ENCODE results near the gene CD24.
A peak's percentile ranks its signal among the peaks of the same experiment; 100 is the strongest.
"Not testable (repeated sequence)": the region's sequence is repeated elsewhere in the genome, so short reads cannot be mapped to it uniquely, and the experiment has no call there.

CD24 gene, protein sequence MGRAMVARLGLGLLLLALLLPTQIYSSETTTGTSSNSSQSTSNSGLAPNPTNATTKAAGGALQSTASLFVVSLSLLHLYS

DNA sequence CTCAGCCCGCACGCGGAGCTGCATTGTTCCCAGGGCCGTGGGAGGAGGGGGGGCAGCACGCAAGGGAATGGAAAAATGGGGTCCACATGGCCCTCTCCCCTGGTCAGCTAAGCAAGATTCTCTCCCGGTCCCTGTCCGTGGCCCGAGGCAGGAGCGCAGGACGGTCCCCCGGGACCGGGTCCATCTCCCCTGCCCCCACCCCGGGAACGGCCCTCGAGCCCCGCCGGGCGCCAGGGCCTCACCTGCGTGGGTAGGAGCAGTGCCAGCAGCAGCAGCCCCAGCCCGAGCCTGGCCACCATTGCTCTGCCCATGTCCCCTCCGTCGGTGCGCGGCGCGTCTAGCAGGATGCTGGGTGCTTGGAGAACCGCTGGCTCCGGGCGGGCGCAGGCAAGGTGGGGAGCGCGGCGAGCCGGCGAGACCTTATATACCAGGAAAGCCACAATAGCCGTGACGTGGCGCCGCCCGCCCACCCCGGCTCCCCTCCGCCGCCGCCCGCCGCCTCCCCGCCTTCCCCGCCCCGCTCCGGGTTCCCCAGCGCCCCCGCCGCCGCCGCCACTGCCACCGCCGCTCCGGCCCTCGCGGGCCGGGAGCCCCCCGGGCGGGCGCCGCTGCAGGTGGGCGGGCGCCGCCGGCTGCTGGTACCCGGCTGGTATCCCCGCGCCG is at the start of gene CD24:
Gene CD24 (minus strand): TSS at position 394 of the 663 bp plus-strand sequence. CDS start 83 bp downstream, at position 311.
- peak; percentile 32 for DNase-seq (ENCODE audit: low read depth, low spot score)
- peak within 1 kb of the TSS; percentile 53 for H3K4me3 ChIP-seq (ENCODE audit: low read depth, low read length)
- in situ Hi-C loops (cut with HindIII; ENCODE audit: low sequenced_read_pairs), result no loop called here
- TF ChIP-seq, protein P1, sequence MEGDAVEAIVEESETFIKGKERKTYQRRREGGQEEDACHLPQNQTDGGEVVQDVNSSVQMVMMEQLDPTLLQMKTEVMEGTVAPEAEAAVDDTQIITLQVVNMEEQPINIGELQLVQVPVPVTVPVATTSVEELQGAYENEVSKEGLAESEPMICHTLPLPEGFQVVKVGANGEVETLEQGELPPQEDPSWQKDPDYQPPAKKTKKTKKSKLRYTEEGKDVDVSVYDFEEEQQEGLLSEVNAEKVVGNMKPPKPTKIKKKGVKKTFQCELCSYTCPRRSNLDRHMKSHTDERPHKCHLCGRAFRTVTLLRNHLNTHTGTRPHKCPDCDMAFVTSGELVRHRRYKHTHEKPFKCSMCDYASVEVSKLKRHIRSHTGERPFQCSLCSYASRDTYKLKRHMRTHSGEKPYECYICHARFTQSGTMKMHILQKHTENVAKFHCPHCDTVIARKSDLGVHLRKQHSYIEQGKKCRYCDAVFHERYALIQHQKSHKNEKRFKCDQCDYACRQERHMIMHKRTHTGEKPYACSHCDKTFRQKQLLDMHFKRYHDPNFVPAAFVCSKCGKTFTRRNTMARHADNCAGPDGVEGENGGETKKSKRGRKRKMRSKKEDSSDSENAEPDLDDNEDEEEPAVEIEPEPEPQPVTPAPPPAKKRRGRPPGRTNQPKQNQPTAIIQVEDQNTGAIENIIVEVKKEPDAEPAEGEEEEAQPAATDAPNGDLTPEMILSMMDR (IDR thresholded peaks at IDR 0.05; ENCODE audit: low read depth, low read length), result no peak

DNA sequence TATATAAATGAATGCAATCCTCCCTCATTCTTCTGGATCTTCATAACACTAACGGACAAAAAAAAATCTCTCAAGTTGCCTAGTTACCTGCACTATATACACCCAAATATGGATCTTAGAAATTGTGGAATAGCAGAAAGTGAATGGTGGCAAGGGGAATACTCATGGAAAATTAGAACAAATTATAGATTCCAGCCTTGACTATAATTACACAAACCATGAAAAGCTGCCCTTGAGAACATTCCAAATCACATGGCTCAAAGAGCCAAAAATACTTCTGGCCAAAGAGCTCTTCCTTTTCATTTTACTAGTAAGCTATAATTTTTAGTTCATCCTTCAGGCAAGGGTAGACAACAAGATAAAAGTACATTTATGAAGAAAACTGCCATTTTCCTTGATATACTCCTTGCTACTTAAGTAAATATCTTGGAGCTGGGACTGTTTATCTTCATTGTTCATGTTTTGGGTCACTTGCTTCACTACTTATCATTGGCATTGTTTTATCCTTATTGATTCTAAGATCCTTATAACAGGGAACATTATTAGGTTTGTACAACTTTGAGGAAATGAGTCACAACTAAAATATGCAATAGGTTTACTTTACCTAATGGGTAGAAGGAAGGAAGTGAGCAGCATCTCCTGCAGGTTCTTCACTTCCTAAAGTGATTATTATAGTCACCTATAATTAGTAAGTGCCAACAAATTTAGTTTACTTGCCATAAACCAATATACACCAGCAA is 47.1 kb upstream of the CD24 start:
- in situ Hi-C loops (cut with HindIII; ENCODE audit: low sequenced_read_pairs), result no loop called here
- TF ChIP-seq, protein P1 (IDR thresholded peaks at IDR 0.05; ENCODE audit: low read depth, low read length), result no peak
- no peak for DNase-seq (ENCODE audit: low read depth, low spot score)
- no peak overlapping the region for H3K4me3 ChIP-seq (ENCODE audit: low read depth, low read length)

DNA sequence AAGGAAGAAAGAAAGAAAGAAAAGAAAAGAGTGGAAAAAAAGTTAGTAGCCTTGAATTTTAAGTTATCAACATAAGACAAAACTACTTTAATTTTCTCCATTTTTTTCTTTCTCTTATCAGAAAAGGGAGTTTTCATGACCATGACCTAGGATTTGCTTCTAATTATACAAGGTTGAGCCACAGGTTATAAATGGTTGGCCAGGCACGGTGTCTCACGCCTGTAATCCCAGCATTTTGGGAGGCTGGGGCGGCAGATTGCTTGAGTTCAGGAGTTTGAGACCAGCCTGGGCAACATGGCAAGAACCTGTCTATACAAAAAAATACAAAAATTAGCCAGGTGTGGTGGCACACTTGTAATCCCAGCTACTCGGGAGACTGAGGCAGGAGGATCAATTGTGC is 45.7 kb upstream of the CD24 start:
- no peak overlapping the region for H3K4me3 ChIP-seq (ENCODE audit: low read depth, low read length)
- TF ChIP-seq, protein P1 (IDR thresholded peaks at IDR 0.05; ENCODE audit: low read depth, low read length), result no peak
- DNase-seq (ENCODE audit: low read depth, low spot score), result no peak
- in situ Hi-C loops (cut with HindIII; ENCODE audit: low sequenced_read_pairs), result no loop called here

DNA sequence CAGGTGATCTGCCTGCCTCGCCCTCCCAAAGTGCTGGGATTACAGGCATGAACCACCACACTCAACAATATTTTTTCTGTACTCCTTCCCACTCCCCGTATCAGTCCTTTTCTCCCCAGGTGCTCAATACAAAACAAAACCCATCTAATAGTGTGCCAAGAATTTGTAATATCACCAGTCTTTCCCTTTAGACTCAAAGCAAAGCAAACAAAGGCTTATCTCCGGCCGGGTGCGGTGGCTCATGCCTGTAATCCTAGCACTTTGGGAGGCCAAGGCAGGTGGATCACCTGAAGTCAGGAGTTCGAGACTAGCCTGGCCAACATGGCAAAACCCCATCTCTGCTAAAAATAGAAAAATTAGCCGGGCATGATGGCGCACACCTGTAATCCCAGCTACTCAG is 45.1 kb upstream of the CD24 start:
- H3K4me3 ChIP-seq (ENCODE audit: low read depth, low read length); in situ Hi-C loops (cut with HindIII; ENCODE audit: low sequenced_read_pairs); DNase-seq (ENCODE audit: low read depth, low spot score): not testable (repeated sequence)

DNA sequence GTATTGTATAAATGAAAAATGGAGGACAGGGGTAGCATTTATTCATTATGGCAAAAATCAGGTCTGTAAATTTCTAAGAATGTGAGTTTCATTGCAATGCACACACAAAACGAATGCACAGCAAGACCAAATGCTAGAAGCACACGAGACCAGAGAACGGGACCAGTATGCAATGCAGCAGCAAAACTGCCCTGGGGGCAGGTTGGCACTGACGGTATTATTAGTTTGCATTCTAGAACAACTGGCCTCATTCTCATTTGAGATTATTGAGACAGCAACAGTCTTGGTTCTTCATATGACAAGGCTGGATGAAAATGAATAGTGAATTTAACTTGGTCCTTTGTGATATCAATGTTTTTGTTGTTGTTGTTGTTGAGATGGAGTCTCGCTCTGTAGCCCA is 44.5 kb upstream of the CD24 start:
- in situ Hi-C loops (cut with HindIII; ENCODE audit: low sequenced_read_pairs), result no loop called here
- DNase-seq (ENCODE audit: low read depth, low spot score), result no peak
- H3K4me3 ChIP-seq (ENCODE audit: low read depth, low read length), result no peak overlapping the region
- TF ChIP-seq, protein P1 (IDR thresholded peaks at IDR 0.05; ENCODE audit: low read depth, low read length), result no peak

DNA sequence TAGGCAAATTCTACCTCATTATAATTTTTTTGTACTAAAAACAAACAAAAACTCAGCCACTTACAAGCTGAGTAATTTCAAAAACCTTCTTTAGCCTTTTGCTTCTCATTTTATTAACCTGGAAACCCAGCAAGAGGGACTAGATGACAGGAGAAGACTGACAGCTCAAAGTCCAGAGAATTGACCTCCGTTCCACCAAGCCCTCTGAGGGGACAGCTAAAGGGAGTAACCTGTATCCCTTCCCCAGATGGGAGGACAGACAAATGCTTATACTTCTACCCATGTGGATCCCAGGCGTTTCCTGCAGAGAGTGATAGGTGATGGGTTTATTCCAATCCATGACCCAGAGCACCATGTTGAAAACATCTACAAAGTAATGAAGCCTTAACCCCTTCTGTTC is 35.0 kb upstream of the CD24 start:
- no peak overlapping the region for H3K4me3 ChIP-seq (ENCODE audit: low read depth, low read length)
- TF ChIP-seq, protein P1 (IDR thresholded peaks at IDR 0.05; ENCODE audit: low read depth, low read length), result no peak
- DNase-seq (ENCODE audit: low read depth, low spot score), result no peak
- in situ Hi-C loops (cut with HindIII; ENCODE audit: low sequenced_read_pairs), result no loop called here

Data from astrocyte of the spinal cord (primary cell).